GM12878 (cell line): ENCODE measurements around the gene TMEM63C. TPM values are rescaled to one million over a fixed set of nuclear protein-coding genes. Genes with fewer than 3 reads are reported as not detected.

ENCODE experiments used
- ATAC-seq: fragments of 200-7000 bp; cut with Tn5 transposase; 3 replicates; pipeline ENCODE4 v1.9.1; 2020; ENCODE audit warnings: mild to moderate bottlenecking, moderate library complexity
- BruUV-seq: library from RNA; stranded (reverse); fragments of 400-500 nt; replicated peaks from 2 replicates; lab custom pipeline; 2021; lab: Mats Ljungman, UMichigan
- CTCF ChIA-PET: fragments of 300-600 bp; sonication (Branson Sonifier 250); formaldehyde crosslinking; extraction: SDS; loops from one replicate; lab custom pipeline; 2021; ENCODE audit warnings: inconsistent platforms; lab: Yijun Ruan, JAX
- POLR2A ChIA-PET: fragments of 350-600 bp; formaldehyde crosslinking; extraction: SDS; loops from one replicate; lab custom pipeline; 2021; ENCODE audit warnings: inconsistent platforms; lab: Charles Lee
- RAD21 ChIA-PET: fragments of 300-600 bp; sonication (Branson Sonifier 250); formaldehyde crosslinking; loops from one replicate; lab custom pipeline; 2023; ENCODE audit warnings: antibody characterized with exemption; ENCODE audit not compliant: unreplicated experiment; lab: Charles Lee
- SMC1A ChIA-PET: fragments of 300-600 bp; sonication (Branson Sonifier 250); formaldehyde crosslinking; loops from one replicate; lab custom pipeline; 2023; ENCODE audit not compliant: unreplicated experiment, uncharacterized antibody; lab: Charles Lee
- DNase-seq: peaks from one replicate; pipeline ENCODE4 v3.0.0-alpha.2; 2011; ENCODE audit warnings: low read depth, low spot score
- FAIRE-seq: peaks from 3 replicates; lab custom pipeline; 2011; peaks lifted over from hg19 to GRCh38; lab: Jason Lieb, UNC
- H2AFZ ChIP-seq: 2 replicates; pipeline ENCODE4 v1.6.0; 2011; ENCODE audit warnings: low read depth, low read length, control low read depth; ENCODE audit not compliant: control insufficient read depth
- H3K27ac ChIP-seq: 2 replicates; pipeline ENCODE4 v1.5.1; 2011; ENCODE audit warnings: control low read depth; ENCODE audit not compliant: control insufficient read depth, insufficient read depth
- H3K27me3 ChIP-seq, 2 experiments: replicated peaks in 1 of 2; 2 replicates each; pipeline versions ENCODE4 v1.6.0 to v1.6.1; 2011; ENCODE audit warnings: low read length in 1 of 2; ENCODE audit not compliant: control insufficient read depth in 2 of 2, insufficient read depth in 2 of 2
- H3K36me3 ChIP-seq, 2 experiments: 2 replicates each; pipeline ENCODE4 v1.5.1; 2011; ENCODE audit warnings: low read length in 1 of 2; ENCODE audit not compliant: control insufficient read depth in 2 of 2, insufficient read depth in 2 of 2
- H3K4me1 ChIP-seq: 2 replicates; pipeline ENCODE4 v1.6.1; 2011; ENCODE audit warnings: mild to moderate bottlenecking, low read length, moderate library complexity, mixed read lengths; ENCODE audit not compliant: control insufficient read depth, insufficient read depth
- H3K4me2 ChIP-seq: 2 replicates; pipeline ENCODE4 v1.6.0; 2011; ENCODE audit warnings: control low read depth; ENCODE audit not compliant: control insufficient read depth, insufficient read depth
- H3K4me3 ChIP-seq: fragments of 200-600 bp; sonication (generic); 2 replicates; pipeline ENCODE4 v1.5.1; 2016
- H3K79me2 ChIP-seq: 2 replicates; pipeline ENCODE4 v1.6.0; 2011; ENCODE audit warnings: low read length; ENCODE audit not compliant: control insufficient read depth, insufficient read depth
- H3K9ac ChIP-seq: 2 replicates; pipeline ENCODE4 v1.8.0; 2011; ENCODE audit warnings: low read length, control low read depth, mixed read lengths; ENCODE audit not compliant: control insufficient read depth, insufficient read depth
- H3K9me3 ChIP-seq: replicated peaks from 3 replicates; pipeline ENCODE4 v1.5.1; 2011; ENCODE audit warnings: mild to moderate bottlenecking, low read length; ENCODE audit not compliant: control insufficient read depth, insufficient read depth
- H4K20me1 ChIP-seq: 2 replicates; pipeline ENCODE4 v1.6.0; 2011; ENCODE audit not compliant: control insufficient read depth, insufficient read depth
- BHLHE40 ChIP-seq, 2 experiments: fragments of 450-650 bp in 1 of 2; IDR thresholded peaks; 2 replicates each; pipeline ENCODE4 v1.6.1; 2011 to 2017; ENCODE audit warnings: low read depth in 2 of 2, borderline replicate concordance in 1 of 2, improper control_type of control experiment in 1 of 2, low read length in 1 of 2, mild to moderate bottlenecking in 1 of 2
- JUNB ChIP-seq: IDR thresholded peaks from 2 replicates; pipeline ENCODE4 v1.6.1; 2016; ENCODE audit warnings: antibody characterized with exemption, mild to moderate bottlenecking
- NFYA ChIP-seq: IDR thresholded peaks from 2 replicates; pipeline ENCODE4 v1.6.1; 2011; ENCODE audit warnings: low read depth, mild to moderate bottlenecking, low read length, improper control_type of control experiment, borderline replicate concordance
- PML ChIP-seq: IDR thresholded peaks from 2 replicates; pipeline ENCODE4 v1.6.1; 2012; ENCODE audit warnings: low read length, inconsistent platforms
- POLR2AphosphoS2 ChIP-seq: IDR thresholded peaks from 2 replicates; pipeline ENCODE4 v1.6.1; 2011; ENCODE audit warnings: low read depth, mild to moderate bottlenecking, low read length, improper control_type of control experiment, moderate library complexity
- RB1 ChIP-seq: fragments of 450-650 bp; formaldehyde crosslinking; IDR thresholded peaks from 2 replicates; pipeline ENCODE4 v1.6.1; 2017; ENCODE audit warnings: mild to moderate bottlenecking, borderline replicate concordance
- SP1 ChIP-seq: IDR thresholded peaks from one replicate; pipeline ENCODE4 v1.6.1; 2011; ENCODE audit warnings: low read depth, low read length
- SREBF2 ChIP-seq: IDR thresholded peaks from 2 replicates; pipeline ENCODE4 v1.6.1; 2012; ENCODE audit warnings: mild to moderate bottlenecking, low read length
- USF1 ChIP-seq: IDR thresholded peaks from 2 replicates; pipeline ENCODE4 v1.6.1; 2011; ENCODE audit warnings: borderline replicate concordance, low read depth, mild to moderate bottlenecking, moderate library complexity, mixed read lengths, low read length; ENCODE audit not compliant: insufficient read depth; ENCODE audit errors: extremely low read length
- USF2 ChIP-seq: IDR thresholded peaks from 2 replicates; pipeline ENCODE4 v1.6.1; 2011; ENCODE audit warnings: low read depth, low read length, improper control_type of control experiment, borderline replicate concordance
- ZNF384 ChIP-seq: IDR thresholded peaks from 2 replicates; pipeline ENCODE4 v1.6.1; 2012; ENCODE audit warnings: low read depth, mild to moderate bottlenecking, low read length, improper control_type of control experiment, borderline replicate concordance
- WGBS: methylation state at CpG from one replicate; pipeline ENCODE4 v1.1.6; 2016; ENCODE audit warnings: low lambda C conversion rate; ENCODE audit not compliant: insufficient replicate concordance, insufficient coverage; ENCODE audit errors: missing lambda C conversion rate; 5-methylcytosine and 5-hydroxymethylcytosine counted together
- in situ Hi-C: fragments of 300-500 bp; cut with MboI; formaldehyde crosslinking; loops from 9 replicates; pipeline ENCODE4 v1.14.3; 2018; ENCODE audit warnings: mixed read lengths
- intact Hi-C: fragments of 100-400 bp; cut with micrococcal nuclease; formaldehyde crosslinking; loops from one replicate; pipeline ENCODE4 v1.14.2; 2022; ENCODE audit not compliant: unreplicated experiment
- polyA plus RNA-seq, 11 experiments: library from polyadenylated mRNA; depleted of rRNA in 4 of 11; unstranded in 6 of 11; stranded (reverse) in 5 of 11; fragments of >200 nt; fragmentation: Nextera tagmentation in 4 of 11; fragmentation: Illumina TruSeq in 1 of 11; extraction: Ambion mirVana in 4 of 11; extraction: Trizol in 1 of 11; gene quantifications; 1 replicate in 1 of 11; 2 replicates in 10 of 11; pipeline versions ENCODE4 v1.2.1 to v1.2.3, GENCODE V29; 2011 to 2016; ENCODE audit warnings: inconsistent platforms in 2 of 11, missing spikeins in 2 of 11, low read depth in 1 of 11
- total RNA-seq, 4 experiments: library from RNA; depleted of rRNA in 3 of 4; stranded (reverse); fragments of >200 nt in 3 of 4; fragmentation: Illumina TruSeq in 1 of 4; extraction: Trizol in 1 of 4; gene quantifications; 2 replicates each; pipeline versions ENCODE4 v1.2.1 to v1.2.3, GENCODE V29; 2013 to 2021
- TF ChIP-seq, protein P1 (sequence below): fragments of 450-650 bp; formaldehyde crosslinking; IDR thresholded peaks from 2 replicates; pipeline ENCODE4 v1.4.0; 2020; ENCODE audit warnings: mild to moderate bottlenecking, moderate library complexity
- TF ChIP-seq, protein P2 (sequence below): fragments of 450-650 bp; IDR thresholded peaks from 2 replicates; pipeline ENCODE4 v1.6.1; 2017; ENCODE audit warnings: antibody characterized with exemption, mild to moderate bottlenecking, moderate library complexity

TMEM63C gene
- total and polyA plus RNA-seq, 10 of the 15 experiments (the other 5 are each of a cell fraction or from before 2014, with no cell fraction given) = 0.06 to 1.3 (median 0.39) TPM; not detected in 4

DNA sequence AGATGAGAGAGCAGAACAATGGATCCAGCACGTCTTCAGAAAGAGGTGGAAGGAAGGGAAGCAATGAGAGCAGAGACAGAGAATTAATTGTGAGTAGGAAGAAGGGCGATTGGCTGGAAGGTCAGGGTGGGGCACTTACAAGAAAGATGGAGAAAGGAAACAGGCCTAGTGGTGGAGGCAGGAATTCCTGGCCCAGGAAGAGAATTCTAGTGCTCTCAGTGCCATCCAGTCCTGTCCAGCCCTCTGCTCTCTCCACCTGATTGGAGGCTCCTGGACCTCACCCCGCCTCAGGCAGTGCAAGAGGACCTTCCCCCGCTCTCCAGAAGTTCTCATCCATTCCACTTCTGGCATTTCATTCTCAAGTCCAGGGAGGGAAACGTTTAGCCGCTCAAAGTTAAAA, 46.5 kb downstream of the TMEM63C start:
- intact Hi-C loops = no loop called here
- H3K4me2 ChIP-seq = no peak overlapping the region
- H3K9ac ChIP-seq = no peak overlapping the region
- no peak overlapping the region for H3K27ac ChIP-seq
- H3K79me2 ChIP-seq = no peaks in the 10 kb centered on the region
- 25% methylated on average over 6 of the region's 6 CpGs for WGBS
- no TSS peak for BruUV-seq
- TF ChIP-seq, protein P1, sequence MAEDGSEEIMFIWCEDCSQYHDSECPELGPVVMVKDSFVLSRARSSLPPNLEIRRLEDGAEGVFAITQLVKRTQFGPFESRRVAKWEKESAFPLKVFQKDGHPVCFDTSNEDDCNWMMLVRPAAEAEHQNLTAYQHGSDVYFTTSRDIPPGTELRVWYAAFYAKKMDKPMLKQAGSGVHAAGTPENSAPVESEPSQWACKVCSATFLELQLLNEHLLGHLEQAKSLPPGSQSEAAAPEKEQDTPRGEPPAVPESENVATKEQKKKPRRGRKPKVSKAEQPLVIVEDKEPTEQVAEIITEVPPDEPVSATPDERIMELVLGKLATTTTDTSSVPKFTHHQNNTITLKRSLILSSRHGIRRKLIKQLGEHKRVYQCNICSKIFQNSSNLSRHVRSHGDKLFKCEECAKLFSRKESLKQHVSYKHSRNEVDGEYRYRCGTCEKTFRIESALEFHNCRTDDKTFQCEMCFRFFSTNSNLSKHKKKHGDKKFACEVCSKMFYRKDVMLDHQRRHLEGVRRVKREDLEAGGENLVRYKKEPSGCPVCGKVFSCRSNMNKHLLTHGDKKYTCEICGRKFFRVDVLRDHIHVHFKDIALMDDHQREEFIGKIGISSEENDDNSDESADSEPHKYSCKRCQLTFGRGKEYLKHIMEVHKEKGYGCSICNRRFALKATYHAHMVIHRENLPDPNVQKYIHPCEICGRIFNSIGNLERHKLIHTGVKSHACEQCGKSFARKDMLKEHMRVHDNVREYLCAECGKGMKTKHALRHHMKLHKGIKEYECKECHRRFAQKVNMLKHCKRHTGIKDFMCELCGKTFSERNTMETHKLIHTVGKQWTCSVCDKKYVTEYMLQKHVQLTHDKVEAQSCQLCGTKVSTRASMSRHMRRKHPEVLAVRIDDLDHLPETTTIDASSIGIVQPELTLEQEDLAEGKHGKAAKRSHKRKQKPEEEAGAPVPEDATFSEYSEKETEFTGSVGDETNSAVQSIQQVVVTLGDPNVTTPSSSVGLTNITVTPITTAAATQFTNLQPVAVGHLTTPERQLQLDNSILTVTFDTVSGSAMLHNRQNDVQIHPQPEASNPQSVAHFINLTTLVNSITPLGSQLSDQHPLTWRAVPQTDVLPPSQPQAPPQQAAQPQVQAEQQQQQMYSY (CRISPR knock-in tag) = no peak
- TF ChIP-seq SP1 (no peak), ZNF384 (no peak), USF2 (no peak), USF1 (no peak), POLR2AphosphoS2 (no peak), BHLHE40 (IDR thresholded peaks at IDR 0.05; ENCODE audit: borderline replicate concordance in 1 of 2, low read depth in 2 of 2, low read length in 1 of 2) (no peak), SREBF2 (no peak), NFYA (no peak), RB1 (no peak), JUNB (no peak), PML (no peak)
- TF ChIP-seq, protein P2, sequence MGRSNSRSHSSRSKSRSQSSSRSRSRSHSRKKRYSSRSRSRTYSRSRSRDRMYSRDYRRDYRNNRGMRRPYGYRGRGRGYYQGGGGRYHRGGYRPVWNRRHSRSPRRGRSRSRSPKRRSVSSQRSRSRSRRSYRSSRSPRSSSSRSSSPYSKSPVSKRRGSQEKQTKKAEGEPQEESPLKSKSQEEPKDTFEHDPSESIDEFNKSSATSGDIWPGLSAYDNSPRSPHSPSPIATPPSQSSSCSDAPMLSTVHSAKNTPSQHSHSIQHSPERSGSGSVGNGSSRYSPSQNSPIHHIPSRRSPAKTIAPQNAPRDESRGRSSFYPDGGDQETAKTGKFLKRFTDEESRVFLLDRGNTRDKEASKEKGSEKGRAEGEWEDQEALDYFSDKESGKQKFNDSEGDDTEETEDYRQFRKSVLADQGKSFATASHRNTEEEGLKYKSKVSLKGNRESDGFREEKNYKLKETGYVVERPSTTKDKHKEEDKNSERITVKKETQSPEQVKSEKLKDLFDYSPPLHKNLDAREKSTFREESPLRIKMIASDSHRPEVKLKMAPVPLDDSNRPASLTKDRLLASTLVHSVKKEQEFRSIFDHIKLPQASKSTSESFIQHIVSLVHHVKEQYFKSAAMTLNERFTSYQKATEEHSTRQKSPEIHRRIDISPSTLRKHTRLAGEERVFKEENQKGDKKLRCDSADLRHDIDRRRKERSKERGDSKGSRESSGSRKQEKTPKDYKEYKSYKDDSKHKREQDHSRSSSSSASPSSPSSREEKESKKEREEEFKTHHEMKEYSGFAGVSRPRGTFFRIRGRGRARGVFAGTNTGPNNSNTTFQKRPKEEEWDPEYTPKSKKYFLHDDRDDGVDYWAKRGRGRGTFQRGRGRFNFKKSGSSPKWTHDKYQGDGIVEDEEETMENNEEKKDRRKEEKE = no peak
- TF ChIP-seq, all 136 proteins: peak for 0
- Histone ChIP-seq H4K20me1 (no peaks in the 10 kb centered on the region), H3K27me3 (peaks cover 0 to 2% of the 10 kb centered on the region in 2 experiments; a peak in 1 of 4 replicates), H3K9me3 (no peaks in the 10 kb centered on the region), H3K4me1 (no peaks in the 10 kb centered on the region), H3K36me3 (no peaks in the 10 kb centered on the region), H3K4me3 (no peak overlapping the region), H2AFZ (no peak overlapping the region)
- ChIA-PET CTCF (no interaction called here), RAD21 (no interaction called here), SMC1A (interaction anchor here (1.1 kb wide), 1 partner anchor 15 kb away, joined by 4 read pairs; no protein-coding TSS in a partner anchor), POLR2A (no interaction called here)
- in situ Hi-C loops = no loop called here
- no peak for ATAC-seq
- no peak for DNase-seq
- FAIRE-seq = no peak
